H1 (cell line): Measurements from ENCODE around the gene ZNF397. TPM values are rescaled to one million over a fixed set of nuclear protein-coding genes. Genes with fewer than 3 reads are reported as not detected.
A peak's percentile ranks its signal among the peaks of the same experiment; 100 is the strongest.

Source experiments
- CTCF ChIA-PET: fragments of 300-600 bp; sonication (Branson Sonifier 250); formaldehyde crosslinking; loops from one replicate; lab custom pipeline; 2021; ENCODE audit not compliant: partially characterized antibody; lab: Charles Lee
- POLR2A ChIA-PET: fragments of 300-600 bp; sonication (Branson Sonifier 250); formaldehyde crosslinking; loops from one replicate; lab custom pipeline; 2021; ENCODE audit warnings: inconsistent platforms; ENCODE audit not compliant: partially characterized antibody; lab: Charles Lee
- DNase-seq, 2 experiments: peaks; one replicate each; pipeline versions ENCODE4 v3.0.0 to v3.0.0-alpha.2; 2010 to 2022; ENCODE audit warnings: low spot score in 2 of 2, low read depth in 1 of 2, mixed read lengths in 1 of 2
- FAIRE-seq: peaks from 2 replicates; lab custom pipeline; 2011; peaks lifted over from hg19 to GRCh38; lab: Jason Lieb, UNC
- H2AFZ ChIP-seq: 2 replicates; pipeline ENCODE4 v1.8.1; 2012; ENCODE audit warnings: low read length, inconsistent platforms
- H2AK5ac ChIP-seq: 2 replicates; pipeline ENCODE4 v1.6.1; 2013; ENCODE audit warnings: low read depth, low read length
- H2BK120ac ChIP-seq: replicated peaks from 2 replicates; pipeline ENCODE3; 2013; ENCODE audit warnings: low read depth, low read length, inconsistent platforms
- H2BK12ac ChIP-seq: 2 replicates; pipeline ENCODE4 v1.6.1; 2013; ENCODE audit warnings: low read depth, low read length
- H2BK15ac ChIP-seq: 2 replicates; pipeline ENCODE4 v1.6.1; 2013; ENCODE audit warnings: low read length
- H2BK20ac ChIP-seq: 2 replicates; pipeline ENCODE4 v1.6.1; 2013; ENCODE audit warnings: low read length
- H2BK5ac ChIP-seq: 2 replicates; pipeline ENCODE4 v1.6.1; 2013; ENCODE audit warnings: low read depth, low read length
- H3K14ac ChIP-seq: 2 replicates; pipeline ENCODE4 v1.6.1; 2013; ENCODE audit warnings: inconsistent platforms; ENCODE audit not compliant: insufficient read length
- H3K18ac ChIP-seq: 2 replicates; pipeline ENCODE4 v1.6.1; 2013; ENCODE audit warnings: low read length; ENCODE audit errors: extremely low read depth
- H3K23ac ChIP-seq: 2 replicates; pipeline ENCODE4 v1.6.1; 2013; ENCODE audit warnings: inconsistent platforms; ENCODE audit not compliant: insufficient read length
- H3K23me2 ChIP-seq: 2 replicates; pipeline ENCODE4 v1.6.1; 2013; ENCODE audit warnings: low read depth, low read length
- H3K27ac ChIP-seq: 2 replicates; pipeline ENCODE4 v1.6.1; 2011; ENCODE audit warnings: low read depth, low read length, inconsistent platforms
- H3K27me3 ChIP-seq, 4 experiments: replicated peaks in 1 of 4; 1 replicate in 1 of 4; 2 replicates in 3 of 4; pipeline versions ENCODE4 v1.6.1 to v1.8.1; 2011 to 2013; ENCODE audit warnings: low read length in 3 of 4, mild to moderate bottlenecking in 3 of 4, inconsistent platforms in 2 of 4, mixed read lengths in 2 of 4, moderate library complexity in 1 of 4; ENCODE audit not compliant: control insufficient read depth in 3 of 4, insufficient read depth in 3 of 4; ENCODE audit errors: extremely low read depth in 1 of 4
- H3K36me3 ChIP-seq, 4 experiments: 2 replicates each; pipeline versions ENCODE4 v1.6.1 to v1.8.1; 2011 to 2013; ENCODE audit warnings: mild to moderate bottlenecking in 4 of 4, low read length in 3 of 4, moderate library complexity in 2 of 4, control low read depth in 1 of 4, inconsistent platforms in 1 of 4; ENCODE audit not compliant: insufficient read depth in 4 of 4, control insufficient read depth in 2 of 4
- H3K4ac ChIP-seq: replicated peaks from 2 replicates; pipeline ENCODE3; 2013; ENCODE audit warnings: low read length, low read depth, mixed read lengths, inconsistent platforms; ENCODE audit not compliant: insufficient read length
- H3K4me1 ChIP-seq, 4 experiments: replicated peaks in 1 of 4; 1 replicate in 1 of 4; 2 replicates in 3 of 4; pipeline versions ENCODE4 v1.6.1 to v1.8.1; 2011 to 2013; ENCODE audit warnings: low read length in 3 of 4, inconsistent platforms in 2 of 4, mixed read lengths in 1 of 4; ENCODE audit not compliant: insufficient read depth in 4 of 4, control insufficient read depth in 3 of 4
- H3K4me2 ChIP-seq, 2 experiments: 2 replicates each; pipeline versions ENCODE4 v1.6.1 to v1.8.1; 2011 to 2013; ENCODE audit warnings: low read depth in 2 of 2, low read length in 2 of 2, control low read depth in 1 of 2, inconsistent platforms in 1 of 2, mild to moderate bottlenecking in 1 of 2; ENCODE audit not compliant: insufficient read depth in 1 of 2
- H3K4me3 ChIP-seq, 4 experiments: fragments of 200-600, 300-600 bp in 1 of 4; sonication (generic), shearing (Covaris generic), sonication (Bioruptor Twin) in 1 of 4; 2 replicates each; pipeline versions ENCODE4 v1.5.1 to v1.8.1; 2011 to 2016; ENCODE audit warnings: low read length in 4 of 4, low read depth in 3 of 4, control low read depth in 2 of 4, inconsistent platforms in 2 of 4, mild to moderate bottlenecking in 2 of 4, mixed read lengths in 1 of 4, moderate library complexity in 1 of 4; ENCODE audit not compliant: insufficient read depth in 2 of 4; ENCODE audit errors: extremely low read depth in 1 of 4
- H3K56ac ChIP-seq: replicated peaks from 2 replicates; pipeline ENCODE3; 2013; ENCODE audit warnings: low read depth, mild to moderate bottlenecking, mixed read lengths, low read length, inconsistent platforms; ENCODE audit not compliant: insufficient read length
- H3K79me1 ChIP-seq: 2 replicates; pipeline ENCODE4 v1.6.1; 2013; ENCODE audit warnings: low read depth, low read length, control low read depth
- H3K79me2 ChIP-seq, 2 experiments: 2 replicates each; pipeline versions ENCODE4 v1.6.1 to v1.8.1; 2012 to 2013; ENCODE audit warnings: low read length in 2 of 2, mild to moderate bottlenecking in 2 of 2, inconsistent platforms in 1 of 2; ENCODE audit not compliant: insufficient read depth in 2 of 2, control insufficient read depth in 1 of 2
- H3K9ac ChIP-seq, 4 experiments: replicated peaks in 1 of 4; 1 replicate in 1 of 4; 2 replicates in 3 of 4; pipeline versions ENCODE4 v1.6.1 to v1.8.1; 2011 to 2013; ENCODE audit warnings: low read depth in 3 of 4, low read length in 3 of 4, control low read depth in 2 of 4, mild to moderate bottlenecking in 2 of 4, moderate library complexity in 2 of 4, inconsistent platforms in 1 of 4; ENCODE audit errors: extremely low read depth in 1 of 4
- H3K9me3 ChIP-seq, 2 experiments: 2 replicates each; pipeline versions ENCODE4 v1.6.1 to v1.8.1; 2012 to 2013; ENCODE audit warnings: mild to moderate bottlenecking in 2 of 2, moderate library complexity in 2 of 2, control low read depth in 1 of 2, inconsistent platforms in 1 of 2, low read depth in 1 of 2, low read length in 1 of 2, mixed read lengths in 1 of 2; ENCODE audit not compliant: insufficient read depth in 2 of 2
- H4K20me1 ChIP-seq, 2 experiments: replicated peaks in 1 of 2; 2 replicates each; pipeline versions ENCODE3 to v1.8.1; 2011 to 2013; ENCODE audit warnings: inconsistent platforms in 2 of 2, low read length in 2 of 2, mild to moderate bottlenecking in 1 of 2; ENCODE audit not compliant: insufficient read depth in 2 of 2, control insufficient read depth in 1 of 2
- H4K5ac ChIP-seq: 2 replicates; pipeline ENCODE4 v1.6.1; 2013; ENCODE audit warnings: low read length, low read depth, mixed read lengths, inconsistent platforms; ENCODE audit not compliant: insufficient read length
- H4K8ac ChIP-seq: 2 replicates; pipeline ENCODE4 v1.8.0; 2013; ENCODE audit warnings: mild to moderate bottlenecking, moderate library complexity, low read length, inconsistent platforms; ENCODE audit not compliant: insufficient read depth; ENCODE audit errors: extremely low read depth
- H4K91ac ChIP-seq: replicated peaks from 2 replicates; pipeline ENCODE3; 2013; ENCODE audit warnings: low read length, mixed read lengths, inconsistent platforms; ENCODE audit not compliant: insufficient read length
- E2F6 ChIP-seq: IDR thresholded peaks from 2 replicates; pipeline ENCODE4 v1.6.1; 2012; ENCODE audit warnings: inconsistent platforms
- GTF2F1 ChIP-seq: IDR thresholded peaks from 2 replicates; pipeline ENCODE4 v1.6.1; 2012; ENCODE audit warnings: low read depth, low read length, improper control_type of control experiment, borderline replicate concordance
- SIRT6 ChIP-seq: IDR thresholded peaks from one replicate; pipeline ENCODE4 v1.7.1; 2012; ENCODE audit warnings: low read length, inconsistent platforms
- WGBS, 2 experiments: shearing (Covaris generic) in 1 of 2; methylation state at CpG; one replicate each; pipeline versions ENCODE4 v1.1.6 to v1.1.7; 2013 to 2015; ENCODE audit warnings: low lambda C conversion rate in 2 of 2, mixed read lengths in 2 of 2, inconsistent platforms in 1 of 2, low coverage in 1 of 2, missing lambda C conversion rate in 1 of 2; ENCODE audit not compliant: insufficient replicate concordance in 2 of 2, insufficient coverage in 1 of 2, insufficient read length in 1 of 2; ENCODE audit errors: extremely low coverage in 1 of 2, missing lambda C conversion rate in 1 of 2; 5-methylcytosine and 5-hydroxymethylcytosine counted together
- polyA plus RNA-seq, 7 experiments: library from polyadenylated mRNA; depleted of rRNA in 3 of 7; stranded (reverse) in 5 of 7; unstranded in 2 of 7; fragments of >200 nt in 5 of 7; fragments of 200-250 nt in 2 of 7; gene quantifications; 1 replicate in 5 of 7; 2 replicates in 1 of 7; 4 replicates in 1 of 7; pipeline versions ENCODE4 v1.2.1 to v1.2.3, GENCODE V29; 2011 to 2013; ENCODE audit warnings: missing spikeins in 2 of 7, mixed read lengths in 2 of 7
- total RNA-seq: library from RNA; stranded (reverse); fragmentation: NEBNext Ultra II Directional; extraction: Animal tissue kit (Norgen Biotek cat#: 25700); gene quantifications from 2 replicates; pipeline ENCODE4 v1.2.1, GENCODE V29; 2021
- TF ChIP-seq, protein P1 (sequence below): IDR thresholded peaks from 2 replicates; pipeline ENCODE4 v1.6.1; 2012; ENCODE audit warnings: inconsistent platforms

Gene ZNF397
- total and polyA plus RNA-seq, 2 of the 8 experiments (the other 6 are each of a cell fraction or from before 2014, with no cell fraction given) = 9.8 to 39.5 TPM

DNA sequence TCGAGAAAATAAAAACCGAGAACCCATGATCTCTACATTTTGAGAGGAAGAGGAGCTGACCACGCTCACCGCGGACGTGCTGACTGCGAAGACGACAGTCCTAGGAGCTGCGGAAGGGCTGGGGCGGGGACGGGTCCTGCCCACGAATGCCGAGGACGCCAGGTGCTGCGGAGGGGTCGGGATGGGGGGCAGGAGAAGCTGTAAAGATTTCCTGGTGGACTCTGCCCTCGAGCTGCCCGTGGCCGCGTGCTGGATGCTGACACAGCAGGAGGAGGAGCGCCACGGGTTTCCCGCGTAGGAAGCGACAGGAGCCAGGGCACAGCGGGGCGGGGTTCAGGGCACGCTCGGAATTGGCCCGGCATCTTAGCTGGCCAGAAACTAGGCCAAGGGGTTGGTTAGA is 27.0 kb downstream of the ZNF397 start:
- CTCF ChIA-PET = interaction anchor here (1.0 to 2.5 kb wide), 4 partner anchors 16 to 195 kb away, joined by 3 to 11 read pairs (median 5); partner anchors contain the start of gene ZSCAN30
- 91% methylated on average over 26 of the region's 30 CpGs; no CpG with 5 or more reads in 1 of the 2 experiments for WGBS, 2 experiments
- no peak for DNase-seq

More for the DNA sequence above, 27.0 kb downstream of the ZNF397 start:
- FAIRE-seq = no peak
- POLR2A ChIA-PET = interaction anchor here (0.8 to 3.9 kb wide), 9 partner anchors 10 to 63 kb away, joined by 3 to 53 read pairs (median 4); partner anchors contain the start of genes ZNF397 and ZSCAN30
- no peak overlapping the region for H3K9ac ChIP-seq
- no peaks in the 10 kb centered on the region for H4K20me1 ChIP-seq
- H3K18ac ChIP-seq = no peak overlapping the region
- H4K5ac ChIP-seq = no peak overlapping the region
- peaks cover 0 to 17% of the 10 kb centered on the region in 2 experiments; a peak in 2 of 4 replicates for H3K9me3 ChIP-seq
- H3K27ac ChIP-seq = no peak overlapping the region
- H2AK5ac ChIP-seq = no peak overlapping the region
- no peaks in the 10 kb centered on the region for H3K27me3 ChIP-seq
- no peaks in the 10 kb centered on the region for H3K79me1 ChIP-seq
- H3K4me1 ChIP-seq = no peaks in the 10 kb centered on the region; a peak in 1 of 7 replicates
- peak overlapping the region in 1 of 2 experiments; percentile 59; a peak in 2 of 4 replicates for H3K4me2 ChIP-seq
- H4K91ac ChIP-seq = no peak overlapping the region
- no peak overlapping the region for H2BK120ac ChIP-seq
- no peak for TF ChIP-seq GTF2F1
- peak; percentile 79 for TF ChIP-seq E2F6
- TF ChIP-seq, protein P1, sequence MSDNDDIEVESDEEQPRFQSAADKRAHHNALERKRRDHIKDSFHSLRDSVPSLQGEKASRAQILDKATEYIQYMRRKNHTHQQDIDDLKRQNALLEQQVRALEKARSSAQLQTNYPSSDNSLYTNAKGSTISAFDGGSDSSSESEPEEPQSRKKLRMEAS = peak; percentile 77
- TF ChIP-seq SIRT6 = no peak
- H3K23me2 ChIP-seq = no peaks in the 10 kb centered on the region
- H3K79me2 ChIP-seq = no peaks in the 10 kb centered on the region
- no peak overlapping the region for H3K14ac ChIP-seq
- H4K8ac ChIP-seq = no peak overlapping the region; the same call in 1 of the 2 replicates
- no peak overlapping the region for H3K4ac ChIP-seq
- H2BK20ac ChIP-seq = no peak overlapping the region
- no peak overlapping the region for H2BK12ac ChIP-seq
- H3K56ac ChIP-seq = no peak overlapping the region
- no peak overlapping the region for H3K4me3 ChIP-seq
- peaks cover 0 to 14% (median 4%) of the 10 kb centered on the region in 4 experiments; a peak in 3 of 8 replicates for H3K36me3 ChIP-seq
- H2BK15ac ChIP-seq = no peak overlapping the region
- no peak overlapping the region for H2BK5ac ChIP-seq
- H2AFZ ChIP-seq = no peak overlapping the region
- no peak overlapping the region for H3K23ac ChIP-seq
